GM19023 (cell line): ENCODE results near the gene STAT5B.

Experiments
- ATAC-seq: cut with Tn5 transposase; IDR thresholded peaks from one replicate; pipeline ENCODE4 v1.9.1; 2021; ENCODE audit warnings: mild to moderate bottlenecking, moderate library complexity; ENCODE audit not compliant: unreplicated experiment

STAT5B gene

DNA sequence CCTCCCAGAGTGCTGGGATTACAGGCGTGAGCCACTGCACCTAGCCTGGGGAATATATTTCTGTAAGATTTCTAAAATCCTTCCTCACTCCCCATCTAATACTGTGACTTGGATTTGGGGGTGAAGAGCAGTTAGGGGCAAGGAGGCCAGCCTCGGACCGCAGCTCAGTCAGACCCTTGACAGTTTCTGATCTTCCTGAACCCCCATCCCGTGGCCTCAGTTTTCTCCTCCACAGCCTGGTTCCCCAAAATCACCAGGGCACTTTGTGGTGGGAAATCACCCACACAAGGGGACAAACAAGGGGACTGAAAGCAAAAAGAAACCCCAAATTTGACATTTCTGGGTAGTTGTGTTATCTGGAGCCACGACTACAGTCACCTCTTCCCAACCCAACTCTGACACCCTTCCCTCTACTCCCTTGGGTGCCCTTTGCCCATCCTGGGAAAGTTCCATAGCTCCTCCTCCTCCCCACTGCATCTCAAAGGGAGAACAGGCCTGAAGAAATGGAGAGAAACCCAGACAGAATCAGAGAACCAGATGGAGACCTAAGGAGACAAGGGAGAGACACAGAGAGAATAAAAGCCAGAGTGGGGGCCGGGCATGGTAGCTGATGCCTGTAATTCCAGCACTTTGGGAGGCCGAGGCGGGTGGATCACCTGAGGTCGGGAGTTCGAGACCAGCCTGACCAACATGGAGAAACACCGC lies 9.3 kb upstream of the STAT5B start:
- ATAC-seq: no peak

- ATAC-seq: no peak
Measured at GRCh38 chr17:42284566-42284965, 8.4 kb upstream of the STAT5B start.

DNA sequence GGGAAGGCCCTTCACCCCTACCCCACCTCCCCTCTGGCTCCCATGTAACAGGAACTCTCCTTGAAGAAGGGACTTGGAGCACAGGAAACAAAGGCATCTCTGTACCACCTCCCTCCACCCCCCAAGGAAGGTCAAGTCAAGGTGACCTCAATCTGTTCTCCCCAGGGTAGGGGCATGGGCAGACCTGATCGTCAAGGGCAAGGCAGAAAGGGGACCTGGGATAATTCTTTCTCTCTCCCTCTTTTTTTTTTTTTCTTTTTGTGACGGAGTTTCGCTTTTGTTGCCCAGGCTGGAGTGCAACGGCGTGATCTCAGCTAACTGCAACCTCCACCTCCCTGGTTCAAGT lies 7.8 kb upstream of the STAT5B start:
- no peak for ATAC-seq

DNA sequence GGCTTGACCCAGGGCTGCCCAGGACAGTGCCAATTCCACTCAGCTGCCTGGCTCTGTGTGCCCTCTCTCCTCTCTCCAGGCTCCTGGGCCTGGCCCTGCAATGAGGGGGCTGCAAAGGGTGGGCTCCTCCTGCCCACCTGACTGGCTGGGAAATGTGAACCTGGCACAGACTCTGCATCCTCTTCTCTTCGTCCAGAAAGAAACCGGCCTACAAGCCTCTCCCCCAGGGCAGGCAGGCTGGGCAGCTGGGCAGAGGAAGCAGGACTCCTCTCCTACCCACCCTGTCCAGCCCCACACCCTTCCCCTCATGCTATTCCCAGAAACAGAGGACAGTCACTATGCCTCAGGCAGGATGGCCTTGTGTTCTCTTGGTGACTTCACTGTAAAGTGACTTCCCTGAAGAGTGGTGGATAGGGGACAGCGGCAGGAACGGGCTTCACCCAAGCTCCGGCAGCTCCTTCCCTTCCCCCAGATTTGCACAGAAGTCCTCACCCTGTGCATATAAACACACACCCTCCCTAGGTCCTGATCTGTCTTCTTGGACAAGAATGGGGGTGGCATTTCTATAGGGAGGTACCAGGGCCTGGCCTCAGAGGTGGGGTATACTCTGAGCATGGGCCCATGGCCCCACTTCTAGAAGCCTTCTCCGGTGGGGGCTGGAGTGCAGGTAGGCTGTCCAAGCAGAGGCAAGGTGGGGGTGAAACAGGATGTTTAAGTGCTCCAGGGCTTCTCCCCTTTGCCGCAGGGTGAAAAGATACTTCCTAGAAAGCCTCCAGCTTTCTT lies 7.2 kb upstream of the STAT5B start:
- ATAC-seq: no peak

DNA sequence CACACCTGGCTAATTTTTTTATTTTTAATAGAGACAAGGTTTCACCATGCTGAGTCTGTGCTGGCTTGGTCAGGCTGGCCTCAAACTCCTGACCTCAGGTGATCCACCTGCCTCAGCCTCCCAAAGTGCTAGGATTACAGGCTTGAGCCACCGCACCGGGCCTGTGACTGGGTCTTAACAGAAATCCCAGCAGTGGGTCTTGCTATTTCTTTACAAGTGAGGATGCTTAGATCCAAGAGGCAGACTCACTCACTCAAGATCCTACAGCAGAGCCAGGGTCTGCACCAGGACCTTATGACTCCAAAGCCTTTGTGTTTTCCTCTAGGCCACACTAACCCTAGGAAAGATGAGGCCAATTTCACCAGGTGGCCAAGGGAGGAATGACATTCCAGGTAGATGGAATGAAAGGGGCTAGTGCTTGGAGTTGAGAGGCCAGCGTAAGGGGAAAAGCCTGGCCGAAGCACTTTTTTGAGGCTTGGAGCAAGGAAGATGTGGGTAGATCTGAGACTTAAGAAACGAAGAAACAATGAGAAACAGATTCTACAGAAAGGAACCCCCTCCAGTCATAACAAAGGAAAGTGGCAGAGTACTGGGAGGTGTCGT lies 6.4 kb upstream of the STAT5B start:
- ATAC-seq: no peak

GRCh38 chr17:42281571-42282096 lies 5.4 kb upstream of the STAT5B start:
- ATAC-seq: no peak

- ATAC-seq: no peak
Measured at GRCh38 chr17:42279776-42280630, 3.8 kb upstream of the STAT5B start.

GRCh38 chr17:42277342-42277712 lies 1.1 kb upstream of the STAT5B start:
- no peak for ATAC-seq

DNA sequence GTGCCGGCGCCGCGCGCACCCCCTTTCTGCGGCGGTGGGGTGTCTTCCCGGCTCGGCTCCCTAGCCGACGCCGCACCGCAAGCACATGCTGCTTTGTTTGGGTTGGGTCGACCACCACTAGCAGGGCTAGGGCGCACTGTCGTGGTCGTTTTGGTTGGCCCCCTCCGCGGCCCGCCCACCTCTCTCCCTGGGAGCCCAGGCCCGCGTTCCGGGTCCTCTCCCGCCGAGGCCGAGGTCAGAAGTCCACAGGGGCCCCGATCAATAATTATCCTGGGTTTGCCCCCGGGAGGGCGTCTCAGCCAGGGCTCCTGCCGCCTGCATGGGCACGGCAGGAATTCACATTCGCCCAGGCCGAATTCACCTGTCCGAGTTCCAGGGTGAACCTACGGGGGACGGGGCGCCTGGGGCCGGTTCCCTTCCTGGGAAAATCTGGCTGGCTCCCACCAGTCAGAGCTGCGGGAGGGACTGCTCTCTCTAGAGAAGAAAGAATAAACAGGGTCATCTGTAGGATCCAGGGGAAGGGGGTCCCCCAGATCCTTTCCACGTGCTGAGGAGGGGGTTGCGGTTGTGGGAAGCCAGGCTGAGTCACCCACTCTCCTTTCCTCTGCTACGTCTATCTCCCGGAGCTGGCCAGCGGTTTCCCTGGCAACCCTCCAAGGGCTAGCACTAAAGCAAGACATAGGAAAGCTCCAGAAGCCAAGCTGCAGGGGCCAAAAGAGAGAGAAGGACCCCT lies 584 bp upstream of the STAT5B start:
- ATAC-seq: no peak

GRCh38 chr17:42275527-42276358 lies 448 bp downstream of the STAT5B start:
- peak; percentile 49 for ATAC-seq

- no peak for ATAC-seq
Measured at GRCh38 chr17:42274812-42275526, 1.2 kb downstream of the STAT5B start.

GRCh38 chr17:42274253-42274542 lies 2.0 kb downstream of the STAT5B start:
- no peak for ATAC-seq

DNA sequence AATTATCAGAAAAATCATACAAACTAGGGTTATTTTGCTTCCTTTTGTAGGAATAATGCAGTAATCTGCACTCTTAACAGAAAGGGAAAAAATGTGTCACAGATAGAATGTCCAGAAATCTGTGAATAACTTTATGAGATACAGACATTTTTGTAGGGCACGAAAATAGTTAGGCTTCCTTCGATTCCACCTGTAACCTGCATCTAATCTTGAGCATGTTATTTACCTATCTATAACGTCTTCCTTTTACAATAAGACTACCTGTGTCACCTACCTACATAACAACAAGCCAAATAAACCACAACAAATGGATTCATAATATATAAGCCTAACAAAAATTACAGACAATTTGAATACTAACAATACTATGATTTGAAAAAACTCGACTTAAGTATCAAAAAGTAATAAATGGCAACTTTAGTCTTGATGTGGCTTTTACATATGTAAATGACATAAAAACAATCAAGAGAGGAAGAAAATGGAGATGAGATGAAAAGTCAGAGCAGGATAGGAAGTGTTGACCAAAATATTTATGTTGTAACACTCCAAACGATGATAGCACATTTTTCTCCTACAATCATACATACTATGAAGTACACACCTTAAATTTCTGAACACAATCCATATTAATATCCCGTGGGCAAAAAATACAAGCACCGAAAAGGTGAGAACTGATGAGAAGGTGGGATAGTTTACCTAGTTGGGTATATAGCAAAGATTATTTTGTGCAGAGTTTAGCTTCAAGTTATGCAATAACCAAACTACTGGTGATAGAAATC lies 2.5 kb downstream of the STAT5B start:
- no peak for ATAC-seq

DNA sequence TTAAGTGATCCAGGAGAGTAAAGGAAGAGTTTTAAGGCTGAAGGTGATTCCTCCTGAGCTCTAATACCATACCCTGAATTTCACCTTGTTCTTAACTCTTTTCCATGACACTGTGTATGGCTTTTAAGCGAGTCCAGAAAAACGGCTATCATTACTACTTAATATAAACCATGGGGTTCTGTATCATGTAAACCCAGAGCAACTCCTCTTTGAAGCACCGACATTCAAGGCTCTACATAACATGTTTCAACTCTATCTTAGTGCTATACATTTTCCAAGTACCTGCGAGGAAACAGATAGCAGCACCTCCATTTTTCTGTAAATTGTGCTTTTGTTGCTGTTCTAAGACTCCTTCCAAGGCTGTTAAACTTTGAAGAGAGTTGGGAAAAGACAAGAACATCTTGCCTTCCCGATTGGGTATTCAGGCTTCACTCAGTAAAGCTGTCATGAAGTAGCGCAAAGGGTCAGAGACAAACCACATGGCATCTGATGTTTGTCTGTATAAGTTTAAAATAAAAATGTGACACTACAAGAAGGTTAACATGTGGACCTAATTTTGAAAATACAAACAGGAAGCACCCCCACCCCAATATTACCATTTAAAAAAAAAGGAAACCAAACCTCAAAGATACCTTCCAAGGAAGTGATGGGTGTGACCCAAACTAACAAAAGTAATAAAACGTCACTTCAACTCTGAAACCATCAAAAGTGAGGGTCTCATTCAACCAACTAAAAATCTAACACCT lies 3.9 kb downstream of the STAT5B start:
- no peak for ATAC-seq

DNA sequence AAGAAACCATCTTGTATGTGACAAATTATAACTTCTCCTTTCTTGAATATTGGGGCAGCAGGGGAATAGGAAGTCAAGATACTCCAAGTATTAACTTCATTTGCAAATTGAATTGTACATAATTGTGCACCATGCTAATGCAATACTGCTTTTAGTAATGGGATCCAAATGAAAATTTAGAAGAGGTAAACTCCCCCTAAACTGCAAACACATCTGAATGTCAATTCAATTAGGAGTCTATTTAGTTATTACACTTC lies 4.5 kb downstream of the STAT5B start:
- ATAC-seq: no peak

GRCh38 chr17:42271006-42271778 lies 5.0 kb downstream of the STAT5B start:
- ATAC-seq: no peak

DNA sequence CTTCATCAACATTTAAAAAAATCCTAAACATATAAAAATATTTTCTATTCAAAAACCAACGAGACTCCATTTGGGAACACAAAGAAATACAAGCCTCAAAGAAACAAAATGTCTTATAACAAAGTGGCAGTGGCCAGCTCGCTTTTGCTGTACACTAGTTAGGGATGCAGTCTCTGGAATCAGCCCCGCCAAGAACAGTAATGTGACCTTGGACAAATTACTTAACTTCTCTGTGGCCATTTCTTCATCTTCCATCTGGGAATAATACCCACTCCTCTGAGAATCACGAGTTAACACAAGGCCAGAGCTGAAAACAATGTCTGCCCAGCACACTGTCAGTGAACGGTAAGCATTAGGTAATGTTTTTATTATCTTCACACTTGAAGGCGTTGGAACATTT lies 5.6 kb downstream of the STAT5B start:
- ATAC-seq: no peak
